WTC11 (cell line): Measurements from ENCODE around the gene TUBB4B.

Experiments
- ATF3 ChIP-seq: sonication (generic); formaldehyde crosslinking; conservative IDR thresholded peaks from 2 replicates; pipeline ENCODE4 v1.8.1; 2022; ENCODE audit warnings: mild to moderate bottlenecking, missing genetic modification reagents
- CTCF ChIP-seq: fragments of 200-600 bp; IDR thresholded peaks from 2 replicates; pipeline ENCODE4 v1.8.0; 2022; ENCODE audit warnings: antibody characterized with exemption
- NR3C1 ChIP-seq: sonication (generic); formaldehyde crosslinking; conservative IDR thresholded peaks from 2 replicates; pipeline ENCODE4 v1.8.1; 2023; ENCODE audit warnings: low read depth, mild to moderate bottlenecking, missing genetic modification reagents
- TEAD1 ChIP-seq: sonication (generic); formaldehyde crosslinking; IDR thresholded peaks from 2 replicates; pipeline ENCODE4 v1.8.0; 2022; ENCODE audit warnings: mild to moderate bottlenecking, missing genetic modification reagents
- ZNF423 ChIP-seq: fragments of 250-450 bp; sonication (Bioruptor Pico); IDR thresholded peaks from 2 replicates; pipeline ENCODE4 v2.1.2; 2022; ENCODE audit warnings: mild to moderate bottlenecking, moderate library complexity

GRCh38 chr9:137268538-137269201, 27.6 kb downstream of the TUBB4B start:
- TF ChIP-seq CTCF = no peak
- TF ChIP-seq ZNF423 (CRISPR knock-in tag) = no peak
- TF ChIP-seq TEAD1 (CRISPR knock-in tag) = no peak
- no peak for TF ChIP-seq NR3C1 (CRISPR knock-in tag)
- no peak for TF ChIP-seq ATF3 (CRISPR knock-in tag)
